Endothelial cell of umbilical vein (primary cell): ENCODE measurements around the gene ATP13A2. TPM values are rescaled to one million over a fixed set of nuclear protein-coding genes. Genes with fewer than 3 reads are reported as not detected.

Experiments
- BruUV-seq: library from RNA; stranded (reverse); fragments of 400-500 nt; replicated peaks from 2 replicates; lab custom pipeline; 2021; lab: Mats Ljungman, UMichigan
- CTCF ChIA-PET: fragments of 300-600, 350-600 bp; sonication (Branson Sonifier 250); formaldehyde crosslinking; loops from one replicate; lab custom pipeline; 2021; ENCODE audit warnings: antibody characterized with exemption, inconsistent platforms; lab: Charles Lee
- POLR2A ChIA-PET: fragments of 300-600, 350-600 bp; sonication (Branson Sonifier 250); formaldehyde crosslinking; loops from one replicate; lab custom pipeline; 2021; ENCODE audit warnings: antibody characterized with exemption, inconsistent platforms; lab: Charles Lee
- DNase-seq: peaks from one replicate; pipeline ENCODE4 v3.0.0-alpha.2; 2011; ENCODE audit warnings: low read depth, low spot score
- FAIRE-seq: peaks from 2 replicates; lab custom pipeline; 2011; peaks lifted over from hg19 to GRCh38; lab: Jason Lieb, UNC
- H2AFZ ChIP-seq: 2 replicates; pipeline ENCODE4 v1.6.0; 2012; ENCODE audit warnings: low read depth, low read length, control low read depth, inconsistent platforms
- H3K27ac ChIP-seq: 2 replicates; pipeline ENCODE4 v1.5.1; 2011; ENCODE audit warnings: low read depth, mild to moderate bottlenecking, control low read depth, low read length, moderate library complexity; ENCODE audit not compliant: insufficient read depth
- H3K27me3 ChIP-seq, 2 experiments: 2 replicates each; pipeline versions ENCODE4 v1.6.0 to v1.6.1; 2011; ENCODE audit warnings: low read length in 2 of 2, mixed read lengths in 1 of 2; ENCODE audit not compliant: control insufficient read depth in 2 of 2, insufficient read depth in 2 of 2
- H3K36me3 ChIP-seq, 2 experiments: 2 replicates in 1 of 2; 3 replicates in 1 of 2; pipeline ENCODE4 v1.5.1; 2011; ENCODE audit warnings: low read length in 2 of 2, mild to moderate bottlenecking in 1 of 2, moderate library complexity in 1 of 2; ENCODE audit not compliant: control insufficient read depth in 2 of 2, insufficient read depth in 2 of 2; ENCODE audit errors: extremely low read depth in 1 of 2
- H3K4me1 ChIP-seq: 3 replicates; pipeline ENCODE4 v1.5.1; 2011; ENCODE audit warnings: mild to moderate bottlenecking, low read length; ENCODE audit not compliant: control insufficient read depth, insufficient read depth; ENCODE audit errors: extremely low read depth
- H3K4me2 ChIP-seq: 2 replicates; pipeline ENCODE4 v1.6.1; 2011; ENCODE audit warnings: low read length, control low read depth, mixed read lengths; ENCODE audit not compliant: insufficient read depth
- H3K4me3 ChIP-seq, 3 experiments: fragments of 200-600 bp in 1 of 3; sonication (generic), shearing (Covaris generic) in 1 of 3; replicated peaks in 1 of 3; 2 replicates each; pipeline ENCODE4 v1.5.1; 2011 to 2016; ENCODE audit warnings: control low read depth in 3 of 3, low read length in 3 of 3, mild to moderate bottlenecking in 2 of 3, inconsistent platforms in 1 of 3, low read depth in 1 of 3, moderate library complexity in 1 of 3; ENCODE audit not compliant: insufficient read depth in 1 of 3
- H3K79me2 ChIP-seq: 2 replicates; pipeline ENCODE4 v1.6.0; 2012; ENCODE audit warnings: low read length, inconsistent platforms; ENCODE audit not compliant: control insufficient read depth, insufficient read depth
- H3K9ac ChIP-seq: replicated peaks from 2 replicates; pipeline ENCODE3; 2011; ENCODE audit warnings: low read length, control low read depth; ENCODE audit not compliant: insufficient read depth; ENCODE audit errors: extremely low read depth
- H3K9me1 ChIP-seq: replicated peaks from 3 replicates; pipeline ENCODE4 v1.6.0; 2011; ENCODE audit warnings: mild to moderate bottlenecking, low read length; ENCODE audit not compliant: control insufficient read depth, insufficient read depth; ENCODE audit errors: extremely low read depth
- H3K9me3 ChIP-seq: replicated peaks from 2 replicates; pipeline ENCODE4 v1.5.1; 2012; ENCODE audit warnings: low read length, inconsistent platforms; ENCODE audit not compliant: control insufficient read depth, insufficient read depth
- H4K20me1 ChIP-seq: replicated peaks from 2 replicates; pipeline ENCODE3; 2011; ENCODE audit warnings: mild to moderate bottlenecking, low read length; ENCODE audit not compliant: control insufficient read depth, insufficient read depth; ENCODE audit errors: extremely low read depth
- CTCF ChIP-seq, 2 donors: IDR thresholded peaks; 1 replicate in 1 of 2; 2 replicates in 1 of 2; pipeline ENCODE4 v1.5.1; 2011; ENCODE audit warnings: low read length in 2 of 2, mild to moderate bottlenecking in 2 of 2, moderate library complexity in 2 of 2, control low read depth in 1 of 2, inconsistent platforms in 1 of 2, low read depth in 1 of 2; ENCODE audit not compliant: insufficient read depth in 1 of 2; ENCODE audit errors: extremely low read depth in 1 of 2
- EZH2 ChIP-seq: IDR thresholded peaks from 2 replicates; pipeline ENCODE4 v1.6.1; 2012; ENCODE audit warnings: borderline replicate concordance, low read depth, mild to moderate bottlenecking, moderate library complexity, low read length, inconsistent platforms; ENCODE audit not compliant: severe bottlenecking
- FOS ChIP-seq: IDR thresholded peaks from 2 replicates; pipeline ENCODE4 v1.6.1; 2011; ENCODE audit warnings: mild to moderate bottlenecking, low read length, moderate library complexity, borderline replicate concordance; ENCODE audit not compliant: insufficient read depth
- GATA2 ChIP-seq: IDR thresholded peaks from 2 replicates; pipeline ENCODE4 v1.7.0; 2011; ENCODE audit warnings: low read depth, mild to moderate bottlenecking, moderate library complexity, mixed read lengths, low read length; ENCODE audit not compliant: insufficient read length, insufficient read depth
- JUN ChIP-seq: IDR thresholded peaks from 2 replicates; pipeline ENCODE4 v1.6.1; 2011; ENCODE audit warnings: borderline replicate concordance, low read depth; ENCODE audit not compliant: insufficient read length, insufficient read depth
- MYC ChIP-seq: IDR thresholded peaks from one replicate; pipeline ENCODE4 v1.6.1; 2011; ENCODE audit warnings: mild to moderate bottlenecking, low read depth, low read length
- POLR2A ChIP-seq: IDR thresholded peaks from 2 replicates; pipeline ENCODE4 v1.6.1; 2012; ENCODE audit warnings: low read depth, mild to moderate bottlenecking, control low read depth, low read length
- POLR2AphosphoS5 ChIP-seq: IDR thresholded peaks from 2 replicates; pipeline ENCODE4 v1.6.1; 2012; ENCODE audit warnings: low read depth, mild to moderate bottlenecking, control low read depth, low read length, moderate library complexity; ENCODE audit not compliant: insufficient read depth
- dilution Hi-C: fragments of 300-500 bp; cut with MboI; formaldehyde crosslinking; loops from one replicate; pipeline ENCODE4 v1.15.0; 2019; ENCODE audit warnings: low sequenced_read_pairs; ENCODE audit not compliant: extremely low pct_ligation_motif_present
- intact Hi-C: fragments of 100-400 bp; cut with micrococcal nuclease; formaldehyde crosslinking; loops from one replicate; pipeline ENCODE4 v1.10.0; 2022
- polyA plus RNA-seq, 4 experiments: library from polyadenylated mRNA; depleted of rRNA in 3 of 4; stranded (reverse) in 3 of 4; unstranded in 1 of 4; fragments of >200 nt; gene quantifications; 2 replicates each; pipeline versions ENCODE4 v1.2.1 to v1.2.3, GENCODE V29; 2011 to 2012; ENCODE audit warnings: missing spikeins in 1 of 4
- total RNA-seq: library from RNA; stranded (reverse); gene quantifications from 2 replicates; pipeline ENCODE4 v1.2.3, GENCODE V29; 2021
- TF ChIP-seq, protein P1 (sequence below): IDR thresholded peaks from 2 replicates; pipeline ENCODE4 v1.6.1; 2011; ENCODE audit not compliant: insufficient read depth, insufficient read length

ATP13A2 gene
- total and polyA plus RNA-seq, 2 donors (not counting 3 experiments of a cell fraction or from before 2014, with no cell fraction given) = 44.9 to 60.6 TPM

DNA sequence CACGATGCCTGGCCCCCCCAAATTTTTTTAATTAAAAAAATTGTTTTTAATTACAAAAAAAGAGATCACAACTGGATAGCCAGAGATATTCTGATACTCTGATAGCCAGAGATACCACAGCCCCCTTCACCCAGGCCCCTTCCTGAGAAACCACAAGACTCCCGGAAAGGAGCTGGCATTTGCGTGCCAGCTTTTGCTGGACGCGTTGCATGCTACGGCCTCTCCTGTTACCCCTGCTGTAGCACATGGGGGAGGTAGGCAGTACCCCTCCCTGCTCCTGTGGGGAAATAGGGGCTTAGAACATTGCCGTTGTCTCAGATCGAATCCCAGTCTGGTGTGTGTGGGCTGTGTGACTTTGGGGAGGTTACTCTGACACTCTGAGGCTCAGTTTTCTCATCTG lies 54.0 kb downstream of the ATP13A2 start:
- Histone ChIP-seq H4K20me1 (no peaks in the 10 kb centered on the region), H3K4me3 (no peak overlapping the region), H3K4me1 (no peaks in the 10 kb centered on the region), H2AFZ (no peak overlapping the region), H3K4me2 (no peak overlapping the region), H3K9me3 (no peaks in the 10 kb centered on the region), H3K9ac (no peak overlapping the region), H3K27me3 (no peaks in the 10 kb centered on the region), H3K36me3 (no peaks in the 10 kb centered on the region), H3K9me1 (no peaks in the 10 kb centered on the region), H3K27ac (no peak overlapping the region), H3K79me2 (no peaks in the 10 kb centered on the region)
- ChIA-PET CTCF (no interaction called here), POLR2A (no interaction called here)
- no peak for FAIRE-seq
- DNase-seq = no peak
- TF ChIP-seq FOS = no peak
- dilution Hi-C loops (no loop called here), intact Hi-C loops (no loop called here)
- no TSS peak for BruUV-seq

GRCh38 chr1:16956775-16957174 lies 55.0 kb downstream of the ATP13A2 start:
- Histone ChIP-seq H3K27me3 (no peaks in the 10 kb centered on the region), H3K9me3 (no peaks in the 10 kb centered on the region), H3K4me3 (no peak overlapping the region), H4K20me1 (no peaks in the 10 kb centered on the region), H3K27ac (no peak overlapping the region), H3K9ac (no peak overlapping the region), H3K9me1 (no peaks in the 10 kb centered on the region), H3K4me2 (no peak overlapping the region), H3K4me1 (no peaks in the 10 kb centered on the region), H3K36me3 (no peaks in the 10 kb centered on the region), H2AFZ (no peak overlapping the region), H3K79me2 (no peaks in the 10 kb centered on the region)
- no peak for DNase-seq
- dilution Hi-C loops (no loop called here), intact Hi-C loops (no loop called here)
- no TSS peak for BruUV-seq
- ChIA-PET POLR2A (no interaction called here), CTCF (interaction anchor here (1.0 kb wide), 1 partner anchor 90 kb away, joined by 4 read pairs; no protein-coding TSS in a partner anchor)
- no peak for TF ChIP-seq JUN
- TF ChIP-seq, protein P1, sequence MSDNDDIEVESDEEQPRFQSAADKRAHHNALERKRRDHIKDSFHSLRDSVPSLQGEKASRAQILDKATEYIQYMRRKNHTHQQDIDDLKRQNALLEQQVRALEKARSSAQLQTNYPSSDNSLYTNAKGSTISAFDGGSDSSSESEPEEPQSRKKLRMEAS = no peak
- TF ChIP-seq CTCF (IDR thresholded peaks at IDR 0.05; ENCODE audit: extremely low read depth in 1 of 2, insufficient read depth in 1 of 2, low read depth in 1 of 2, low read length in 2 of 2) = no peak
- no peak for TF ChIP-seq GATA2
- TF ChIP-seq POLR2A = no peak
- no peak for TF ChIP-seq POLR2AphosphoS5
- TF ChIP-seq MYC = no peak
- TF ChIP-seq FOS = no peak
- TF ChIP-seq EZH2 = no peak
- no peak for FAIRE-seq
